Measurements from ENCODE around the gene DQX1. TPM values are rescaled to one million over a fixed set of nuclear protein-coding genes. Genes with fewer than 3 reads are reported as not detected.
A peak's percentile ranks its signal among the peaks of the same experiment; 100 is the strongest.

DQX1 gene
- total and polyA plus RNA-seq, 9 of the 15 experiments (the other 6 are each of a cell fraction or from before 2014, with no cell fraction given), result 0.04 to 0.38 (median 0.18) TPM; not detected in 1

GRCh38 chr2:74482801-74483674, 43.0 kb downstream of the DQX1 start, which contains the start of the genes CCDC142 and TTC31 (continued):
- no peak for TF ChIP-seq FOXP1 (CRISPR knock-in tag; IDR thresholded peaks at IDR 0.05)
- no peak for TF ChIP-seq CCAR2 (IDR thresholded peaks at IDR 0.05; ENCODE audit: low read depth, low read length)
- TF ChIP-seq ZBTB34 (CRISPR knock-in tag; IDR thresholded peaks at IDR 0.05), result no peak
- TF ChIP-seq MGA (IDR thresholded peaks at IDR 0.05), result no peak
- TF ChIP-seq CTCF (IDR thresholded peaks at IDR 0.05 in 2 of 3, conservative IDR thresholded peaks at IDR 0.05 in 1 of 3; ENCODE audit: insufficient read depth in 2 of 3, low read depth in 1 of 3, low read length in 3 of 3), result peak; percentile 86 to 95 (median 92)
- no peak for TF ChIP-seq NFE2L1 (tag; IDR thresholded peaks at IDR 0.05; ENCODE audit: borderline replicate concordance, low read depth)
- no peak for TF ChIP-seq HNRNPLL (IDR thresholded peaks at IDR 0.05; ENCODE audit: low read depth, low read length, poor library complexity, severe bottlenecking)
- TF ChIP-seq POLR3G (IDR thresholded peaks at IDR 0.05; ENCODE audit: extremely low read depth, insufficient read length, insufficient replicate concordance), result no peak

Data from K562 (cell line).